H1 (cell line): Measurements from ENCODE around the gene NDUFB11. TPM values are rescaled to one million over a fixed set of nuclear protein-coding genes. Genes with fewer than 3 reads are reported as not detected.

Source experiments
- CTCF ChIA-PET: fragments of 300-600 bp; sonication (Branson Sonifier 250); formaldehyde crosslinking; loops from one replicate; lab custom pipeline; 2021; ENCODE audit not compliant: partially characterized antibody; lab: Charles Lee
- POLR2A ChIA-PET: fragments of 300-600 bp; sonication (Branson Sonifier 250); formaldehyde crosslinking; loops from one replicate; lab custom pipeline; 2021; ENCODE audit warnings: inconsistent platforms; ENCODE audit not compliant: partially characterized antibody; lab: Charles Lee
- DNase-seq, 2 experiments: peaks; one replicate each; pipeline versions ENCODE4 v3.0.0 to v3.0.0-alpha.2; 2010 to 2022; ENCODE audit warnings: low spot score in 2 of 2, low read depth in 1 of 2, mixed read lengths in 1 of 2
- FAIRE-seq: peaks from 2 replicates; lab custom pipeline; 2011; peaks lifted over from hg19 to GRCh38; lab: Jason Lieb, UNC
- H2AFZ ChIP-seq: 2 replicates; pipeline ENCODE4 v1.8.1; 2012; ENCODE audit warnings: low read length, inconsistent platforms
- H2AK5ac ChIP-seq: 2 replicates; pipeline ENCODE4 v1.6.1; 2013; ENCODE audit warnings: low read depth, low read length
- H2BK120ac ChIP-seq: replicated peaks from 2 replicates; pipeline ENCODE3; 2013; ENCODE audit warnings: low read depth, low read length, inconsistent platforms
- H2BK12ac ChIP-seq: 2 replicates; pipeline ENCODE4 v1.6.1; 2013; ENCODE audit warnings: low read depth, low read length
- H2BK15ac ChIP-seq: 2 replicates; pipeline ENCODE4 v1.6.1; 2013; ENCODE audit warnings: low read length
- H2BK20ac ChIP-seq: 2 replicates; pipeline ENCODE4 v1.6.1; 2013; ENCODE audit warnings: low read length
- H2BK5ac ChIP-seq: 2 replicates; pipeline ENCODE4 v1.6.1; 2013; ENCODE audit warnings: low read depth, low read length
- H3K14ac ChIP-seq: 2 replicates; pipeline ENCODE4 v1.6.1; 2013; ENCODE audit warnings: inconsistent platforms; ENCODE audit not compliant: insufficient read length
- H3K18ac ChIP-seq: 2 replicates; pipeline ENCODE4 v1.6.1; 2013; ENCODE audit warnings: low read length; ENCODE audit errors: extremely low read depth
- H3K23ac ChIP-seq: 2 replicates; pipeline ENCODE4 v1.6.1; 2013; ENCODE audit warnings: inconsistent platforms; ENCODE audit not compliant: insufficient read length
- H3K23me2 ChIP-seq: 2 replicates; pipeline ENCODE4 v1.6.1; 2013; ENCODE audit warnings: low read depth, low read length
- H3K27ac ChIP-seq: 2 replicates; pipeline ENCODE4 v1.6.1; 2011; ENCODE audit warnings: low read depth, low read length, inconsistent platforms
- H3K27me3 ChIP-seq, 4 experiments: replicated peaks in 1 of 4; 1 replicate in 1 of 4; 2 replicates in 3 of 4; pipeline versions ENCODE4 v1.6.1 to v1.8.1; 2011 to 2013; ENCODE audit warnings: low read length in 3 of 4, mild to moderate bottlenecking in 3 of 4, inconsistent platforms in 2 of 4, mixed read lengths in 2 of 4, moderate library complexity in 1 of 4; ENCODE audit not compliant: control insufficient read depth in 3 of 4, insufficient read depth in 3 of 4; ENCODE audit errors: extremely low read depth in 1 of 4
- H3K36me3 ChIP-seq, 4 experiments: 2 replicates each; pipeline versions ENCODE4 v1.6.1 to v1.8.1; 2011 to 2013; ENCODE audit warnings: mild to moderate bottlenecking in 4 of 4, low read length in 3 of 4, moderate library complexity in 2 of 4, control low read depth in 1 of 4, inconsistent platforms in 1 of 4; ENCODE audit not compliant: insufficient read depth in 4 of 4, control insufficient read depth in 2 of 4
- H3K4ac ChIP-seq: replicated peaks from 2 replicates; pipeline ENCODE3; 2013; ENCODE audit warnings: low read length, low read depth, mixed read lengths, inconsistent platforms; ENCODE audit not compliant: insufficient read length
- H3K4me1 ChIP-seq, 4 experiments: replicated peaks in 1 of 4; 1 replicate in 1 of 4; 2 replicates in 3 of 4; pipeline versions ENCODE4 v1.6.1 to v1.8.1; 2011 to 2013; ENCODE audit warnings: low read length in 3 of 4, inconsistent platforms in 2 of 4, mixed read lengths in 1 of 4; ENCODE audit not compliant: insufficient read depth in 4 of 4, control insufficient read depth in 3 of 4
- H3K4me2 ChIP-seq, 2 experiments: 2 replicates each; pipeline versions ENCODE4 v1.6.1 to v1.8.1; 2011 to 2013; ENCODE audit warnings: low read depth in 2 of 2, low read length in 2 of 2, control low read depth in 1 of 2, inconsistent platforms in 1 of 2, mild to moderate bottlenecking in 1 of 2; ENCODE audit not compliant: insufficient read depth in 1 of 2
- H3K4me3 ChIP-seq, 4 experiments: fragments of 200-600, 300-600 bp in 1 of 4; sonication (generic), shearing (Covaris generic), sonication (Bioruptor Twin) in 1 of 4; 2 replicates each; pipeline versions ENCODE4 v1.5.1 to v1.8.1; 2011 to 2016; ENCODE audit warnings: low read length in 4 of 4, low read depth in 3 of 4, control low read depth in 2 of 4, inconsistent platforms in 2 of 4, mild to moderate bottlenecking in 2 of 4, mixed read lengths in 1 of 4, moderate library complexity in 1 of 4; ENCODE audit not compliant: insufficient read depth in 2 of 4; ENCODE audit errors: extremely low read depth in 1 of 4
- H3K56ac ChIP-seq: replicated peaks from 2 replicates; pipeline ENCODE3; 2013; ENCODE audit warnings: low read depth, mild to moderate bottlenecking, mixed read lengths, low read length, inconsistent platforms; ENCODE audit not compliant: insufficient read length
- H3K79me1 ChIP-seq: 2 replicates; pipeline ENCODE4 v1.6.1; 2013; ENCODE audit warnings: low read depth, low read length, control low read depth
- H3K79me2 ChIP-seq, 2 experiments: 2 replicates each; pipeline versions ENCODE4 v1.6.1 to v1.8.1; 2012 to 2013; ENCODE audit warnings: low read length in 2 of 2, mild to moderate bottlenecking in 2 of 2, inconsistent platforms in 1 of 2; ENCODE audit not compliant: insufficient read depth in 2 of 2, control insufficient read depth in 1 of 2
- H3K9ac ChIP-seq, 4 experiments: replicated peaks in 1 of 4; 1 replicate in 1 of 4; 2 replicates in 3 of 4; pipeline versions ENCODE4 v1.6.1 to v1.8.1; 2011 to 2013; ENCODE audit warnings: low read depth in 3 of 4, low read length in 3 of 4, control low read depth in 2 of 4, mild to moderate bottlenecking in 2 of 4, moderate library complexity in 2 of 4, inconsistent platforms in 1 of 4; ENCODE audit errors: extremely low read depth in 1 of 4
- H3K9me3 ChIP-seq, 2 experiments: 2 replicates each; pipeline versions ENCODE4 v1.6.1 to v1.8.1; 2012 to 2013; ENCODE audit warnings: mild to moderate bottlenecking in 2 of 2, moderate library complexity in 2 of 2, control low read depth in 1 of 2, inconsistent platforms in 1 of 2, low read depth in 1 of 2, low read length in 1 of 2, mixed read lengths in 1 of 2; ENCODE audit not compliant: insufficient read depth in 2 of 2
- H4K20me1 ChIP-seq, 2 experiments: replicated peaks in 1 of 2; 2 replicates each; pipeline versions ENCODE3 to v1.8.1; 2011 to 2013; ENCODE audit warnings: inconsistent platforms in 2 of 2, low read length in 2 of 2, mild to moderate bottlenecking in 1 of 2; ENCODE audit not compliant: insufficient read depth in 2 of 2, control insufficient read depth in 1 of 2
- H4K5ac ChIP-seq: 2 replicates; pipeline ENCODE4 v1.6.1; 2013; ENCODE audit warnings: low read length, low read depth, mixed read lengths, inconsistent platforms; ENCODE audit not compliant: insufficient read length
- H4K8ac ChIP-seq: 2 replicates; pipeline ENCODE4 v1.8.0; 2013; ENCODE audit warnings: mild to moderate bottlenecking, moderate library complexity, low read length, inconsistent platforms; ENCODE audit not compliant: insufficient read depth; ENCODE audit errors: extremely low read depth
- H4K91ac ChIP-seq: replicated peaks from 2 replicates; pipeline ENCODE3; 2013; ENCODE audit warnings: low read length, mixed read lengths, inconsistent platforms; ENCODE audit not compliant: insufficient read length
- JUN ChIP-seq: IDR thresholded peaks from 2 replicates; pipeline ENCODE4 v1.6.1; 2011; ENCODE audit warnings: low read depth, mild to moderate bottlenecking, improper control_type of control experiment, low read length
- JUND ChIP-seq: IDR thresholded peaks from 2 replicates; pipeline ENCODE4 v1.6.1; 2011; ENCODE audit warnings: mild to moderate bottlenecking, improper control_type of control experiment, low read length
- KDM4A ChIP-seq: IDR thresholded peaks from one replicate; pipeline ENCODE4 v1.7.1; 2012; ENCODE audit warnings: low read depth, mild to moderate bottlenecking, moderate library complexity, low read length, inconsistent platforms; ENCODE audit not compliant: severe bottlenecking
- NANOG ChIP-seq: IDR thresholded peaks from 2 replicates; pipeline ENCODE4 v1.6.1; 2011; ENCODE audit warnings: low read length, low read depth, mild to moderate bottlenecking, inconsistent platforms; ENCODE audit not compliant: insufficient read depth, poor library complexity, severe bottlenecking
- TAF1 ChIP-seq: IDR thresholded peaks from 2 replicates; pipeline ENCODE4 v1.6.1; 2011; ENCODE audit warnings: mild to moderate bottlenecking, low read depth, low read length
- TBP ChIP-seq: IDR thresholded peaks from 2 replicates; pipeline ENCODE4 v1.6.1; 2011; ENCODE audit warnings: low read depth, low read length, improper control_type of control experiment
- YY1 ChIP-seq: IDR thresholded peaks from 2 replicates; pipeline ENCODE4 v1.6.1; 2011; ENCODE audit warnings: low read depth, mild to moderate bottlenecking, low read length
- WGBS, 2 experiments: shearing (Covaris generic) in 1 of 2; methylation state at CpG; one replicate each; pipeline versions ENCODE4 v1.1.6 to v1.1.7; 2013 to 2015; ENCODE audit warnings: low lambda C conversion rate in 2 of 2, mixed read lengths in 2 of 2, inconsistent platforms in 1 of 2, low coverage in 1 of 2, missing lambda C conversion rate in 1 of 2; ENCODE audit not compliant: insufficient replicate concordance in 2 of 2, insufficient coverage in 1 of 2, insufficient read length in 1 of 2; ENCODE audit errors: extremely low coverage in 1 of 2, missing lambda C conversion rate in 1 of 2; 5-methylcytosine and 5-hydroxymethylcytosine counted together
- polyA plus RNA-seq, 7 experiments: library from polyadenylated mRNA; depleted of rRNA in 3 of 7; stranded (reverse) in 5 of 7; unstranded in 2 of 7; fragments of >200 nt in 5 of 7; fragments of 200-250 nt in 2 of 7; gene quantifications; 1 replicate in 5 of 7; 2 replicates in 1 of 7; 4 replicates in 1 of 7; pipeline versions ENCODE4 v1.2.1 to v1.2.3, GENCODE V29; 2011 to 2013; ENCODE audit warnings: missing spikeins in 2 of 7, mixed read lengths in 2 of 7
- total RNA-seq: library from RNA; stranded (reverse); fragmentation: NEBNext Ultra II Directional; extraction: Animal tissue kit (Norgen Biotek cat#: 25700); gene quantifications from 2 replicates; pipeline ENCODE4 v1.2.1, GENCODE V29; 2021
- TF ChIP-seq, protein P1 (sequence below), 3 experiments: IDR thresholded peaks; 1 replicate in 2 of 3; 2 replicates in 1 of 3; pipeline versions ENCODE4 v1.5.1 to v1.6.1; 2011; ENCODE audit warnings: low read length in 3 of 3, mild to moderate bottlenecking in 3 of 3, inconsistent platforms in 2 of 3, low read depth in 1 of 3, moderate library complexity in 1 of 3; ENCODE audit not compliant: insufficient read depth in 1 of 3; ENCODE audit errors: control extremely low read depth in 1 of 3

The NDUFB11 gene
- total and polyA plus RNA-seq, 2 of the 8 experiments (the other 6 are each of a cell fraction or from before 2014, with no cell fraction given) = 120 to 131 TPM

DNA sequence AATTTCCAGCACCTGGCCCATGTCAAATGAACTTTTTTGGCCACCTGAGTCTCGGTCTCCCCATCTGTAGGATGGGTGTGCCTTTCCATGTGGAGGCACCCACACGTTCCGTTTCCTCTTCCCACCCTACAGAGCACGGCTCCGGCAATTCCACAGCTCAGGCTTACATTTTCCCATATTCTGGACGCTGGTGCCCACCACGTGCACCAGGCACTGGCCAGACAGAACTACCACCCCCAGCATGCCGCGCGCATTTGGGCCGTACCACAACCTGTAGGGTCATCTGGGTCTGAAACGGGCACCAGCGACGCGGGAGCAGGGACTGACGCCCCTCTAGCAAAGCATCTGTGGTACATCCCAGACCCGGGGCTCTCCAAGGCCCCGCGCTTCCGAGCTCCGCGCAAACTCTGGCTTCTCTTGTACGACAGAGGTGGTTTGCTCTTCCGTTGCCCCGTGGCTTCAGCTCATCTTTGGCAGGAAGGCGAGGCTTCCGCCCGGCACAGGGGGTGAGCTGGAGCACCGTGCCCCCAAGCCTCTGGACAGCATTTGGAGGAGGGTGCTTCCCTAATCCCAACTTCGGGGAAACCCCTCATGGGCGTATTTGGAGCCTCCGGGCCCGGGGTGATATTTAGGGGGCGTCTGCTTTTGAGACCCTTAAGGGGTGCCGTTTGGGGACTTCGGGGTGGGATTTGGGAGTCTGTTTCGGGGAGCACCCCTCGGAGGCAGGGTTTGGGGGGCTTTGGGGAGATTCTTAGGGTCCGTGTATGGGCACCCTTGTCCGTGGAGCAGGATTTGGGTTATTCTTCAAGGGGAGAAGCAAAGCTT, 46.2 kb upstream of the NDUFB11 start:
- DNase-seq (peak; percentile 57 to 77), FAIRE-seq (peak; percentile 74)
- Histone ChIP-seq H3K9ac (peak overlapping the region in 1 of 4 experiments; percentile 47; a peak in 2 of 7 replicates), H3K4ac (no peak overlapping the region), H3K4me3 (peak overlapping the region; percentile 40 to 86 (median 54)), H2BK12ac (no peak overlapping the region), H4K8ac (no peak overlapping the region), H3K27ac (no peak overlapping the region), H4K5ac (no peak overlapping the region), H4K91ac (peak overlapping the region; percentile 27), H2BK120ac (no peak overlapping the region), H4K20me1 (peaks cover 2 to 9% of the 10 kb centered on the region in 2 experiments), H3K23me2 (peaks cover 2% of the 10 kb centered on the region; the same call in 1 of the 2 replicates), H3K9me3 (no peaks in the 10 kb centered on the region), H2AK5ac (no peak overlapping the region), H3K4me2 (peak overlapping the region; percentile 83 to 93), H2AFZ (no peak overlapping the region; the same call in 1 of the 2 replicates), H3K23ac (no peak overlapping the region), H3K4me1 (peaks cover 0 to 11% (median 5%) of the 10 kb centered on the region in 4 experiments; a peak in 6 of 7 replicates), H3K36me3 (peaks cover 0 to 12% (median 5%) of the 10 kb centered on the region in 4 experiments; a peak in 5 of 8 replicates), H2BK5ac (no peak overlapping the region; the same call in 1 of the 2 replicates), H3K79me1 (no peaks in the 10 kb centered on the region), H2BK20ac (no peak overlapping the region), H3K18ac (no peak overlapping the region; the same call in 1 of the 2 replicates), H2BK15ac (no peak overlapping the region), H3K27me3 (no peaks in the 10 kb centered on the region), H3K56ac (no peak overlapping the region), H3K14ac (no peak overlapping the region), H3K79me2 (peaks cover 8 to 17% of the 10 kb centered on the region in 2 experiments; a peak in 3 of 4 replicates)
- 6% methylated on average over 21 of the region's 40 CpGs; no CpG with 5 or more reads in 1 of the 2 experiments for WGBS, 2 experiments
- CTCF ChIA-PET = interaction anchor here (0.5 to 0.9 kb wide), 2 partner anchors 55 to 333 kb away, joined by 3 read pairs; no protein-coding TSS in a partner anchor
- POLR2A ChIA-PET = interaction anchor here (0.6 to 2.0 kb wide), 9 partner anchors 25 to 192 kb away, joined by 3 to 13 read pairs (median 4); partner anchors contain the start of genes CDK16, NDUFB11, RBM10 and USP11
- TF ChIP-seq NANOG (no peak), TAF1 (peak; percentile 89), JUND (peak; percentile 93), YY1 (0 out of 2 replicates have a peak, but pooled peaks have one; percentile 42), KDM4A (peak; percentile 47), TBP (peak; percentile 68), JUN (no peak)
- TF ChIP-seq, protein P1, sequence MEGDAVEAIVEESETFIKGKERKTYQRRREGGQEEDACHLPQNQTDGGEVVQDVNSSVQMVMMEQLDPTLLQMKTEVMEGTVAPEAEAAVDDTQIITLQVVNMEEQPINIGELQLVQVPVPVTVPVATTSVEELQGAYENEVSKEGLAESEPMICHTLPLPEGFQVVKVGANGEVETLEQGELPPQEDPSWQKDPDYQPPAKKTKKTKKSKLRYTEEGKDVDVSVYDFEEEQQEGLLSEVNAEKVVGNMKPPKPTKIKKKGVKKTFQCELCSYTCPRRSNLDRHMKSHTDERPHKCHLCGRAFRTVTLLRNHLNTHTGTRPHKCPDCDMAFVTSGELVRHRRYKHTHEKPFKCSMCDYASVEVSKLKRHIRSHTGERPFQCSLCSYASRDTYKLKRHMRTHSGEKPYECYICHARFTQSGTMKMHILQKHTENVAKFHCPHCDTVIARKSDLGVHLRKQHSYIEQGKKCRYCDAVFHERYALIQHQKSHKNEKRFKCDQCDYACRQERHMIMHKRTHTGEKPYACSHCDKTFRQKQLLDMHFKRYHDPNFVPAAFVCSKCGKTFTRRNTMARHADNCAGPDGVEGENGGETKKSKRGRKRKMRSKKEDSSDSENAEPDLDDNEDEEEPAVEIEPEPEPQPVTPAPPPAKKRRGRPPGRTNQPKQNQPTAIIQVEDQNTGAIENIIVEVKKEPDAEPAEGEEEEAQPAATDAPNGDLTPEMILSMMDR (IDR thresholded peaks at IDR 0.05; ENCODE audit: control extremely low read depth in 1 of 3, insufficient read depth in 1 of 3, low read depth in 1 of 3, low read length in 3 of 3) = no peak
